GM12873 (cell line): Measurements from ENCODE around the gene NWD2.

ENCODE experiments used
- CTCF ChIP-seq: IDR thresholded peaks from 2 replicates; pipeline ENCODE4 v1.5.1; 2012; ENCODE audit warnings: low read depth, mild to moderate bottlenecking, moderate library complexity, low read length, control low read depth; ENCODE audit not compliant: insufficient read depth; ENCODE audit errors: missing control alignments

Gene NWD2

DNA sequence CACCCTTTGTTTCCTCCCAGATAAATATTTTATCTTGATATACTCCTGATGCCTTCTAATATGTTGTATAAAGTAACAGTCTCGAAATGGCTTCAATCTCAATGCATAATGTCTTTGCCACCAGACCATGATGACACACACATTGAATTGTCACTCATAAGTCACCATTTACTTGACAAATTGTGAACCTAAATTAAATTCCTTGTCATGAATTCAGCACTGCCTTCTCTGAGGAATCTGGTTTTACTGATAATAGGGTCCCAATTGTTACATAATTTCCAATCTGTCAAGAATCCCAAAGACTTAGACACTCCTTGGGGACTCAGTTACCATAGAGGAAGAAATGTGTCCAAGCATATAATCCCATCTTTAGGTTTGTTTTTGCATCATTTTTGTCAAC lies 82.3 kb downstream of the NWD2 start:
- no peak for TF ChIP-seq CTCF

DNA sequence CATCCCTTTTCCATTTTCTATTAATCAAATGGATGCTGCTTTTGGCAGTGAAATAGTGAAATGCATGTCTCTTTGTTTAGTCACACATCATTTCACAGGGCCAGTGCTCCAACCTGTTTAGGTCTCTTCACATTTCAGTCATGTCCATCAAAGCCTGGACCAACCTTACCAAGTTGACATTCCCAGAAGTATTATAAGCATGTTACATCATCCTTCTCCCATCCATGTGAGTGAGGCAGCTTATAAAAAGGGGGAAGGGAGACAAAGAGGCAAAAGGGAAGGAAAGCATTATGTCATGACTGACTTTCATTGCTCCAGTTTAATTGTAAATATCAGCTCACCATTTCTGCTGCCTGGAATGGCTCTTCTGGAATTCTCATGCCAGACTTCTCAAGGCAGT lies 94.4 kb downstream of the NWD2 start:
- TF ChIP-seq CTCF = no peak

- no peak for TF ChIP-seq CTCF
These were observed 114.2 kb downstream of the NWD2 start for GRCh38 chr4:37358748-37359147.

- TF ChIP-seq CTCF = no peak
These were observed 114.7 kb downstream of the NWD2 start for GRCh38 chr4:37359261-37359660.

- TF ChIP-seq CTCF = no peak
These were observed 121.3 kb downstream of the NWD2 start for GRCh38 chr4:37365888-37366287.

DNA sequence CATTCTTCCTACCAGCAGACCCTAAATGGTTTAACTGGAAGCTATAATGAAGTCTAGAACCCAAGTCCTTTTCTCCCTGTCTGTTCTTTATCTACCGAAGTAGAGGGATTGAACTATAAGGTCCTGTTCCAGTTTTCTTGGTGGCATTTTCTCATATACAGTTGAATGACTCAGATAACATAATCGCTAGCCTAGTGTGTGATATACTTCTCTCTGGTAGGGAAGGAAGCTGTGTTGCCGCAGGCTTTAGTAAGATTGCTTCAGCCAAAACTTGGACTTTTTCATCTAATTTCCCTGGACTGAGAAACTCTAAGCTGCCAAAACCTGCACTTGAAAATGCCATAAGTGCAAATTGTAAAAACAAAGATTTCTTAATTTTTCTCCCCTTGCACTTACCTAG lies 123.4 kb downstream of the NWD2 start:
- TF ChIP-seq CTCF = no peak

- TF ChIP-seq CTCF = no peak
These were observed 125.5 kb downstream of the NWD2 start for GRCh38 chr4:37370052-37370451.
